Tibial nerve (tissue), 4 donors: ENCODE data around the gene GNG12. TPM values are rescaled to one million over a fixed set of nuclear protein-coding genes. Genes with fewer than 3 reads are reported as not detected.
A peak's percentile ranks its signal among the peaks of the same experiment; 100 is the strongest.

Experiments used
- DNase-seq, 2 donors: peaks; one replicate each; pipeline ENCODE4 v3.0.0-alpha.2; 2019; ENCODE audit warnings: low spot score in 2 of 2
- H3K27ac ChIP-seq, 4 donors: fragments of 200-600 bp; sonication (generic) in 3 of 4; one replicate each; pipeline ENCODE4 v1.5.1; 2017 to 2019; ENCODE audit warnings: mild to moderate bottlenecking in 1 of 4
- H3K27me3 ChIP-seq, 2 donors: fragments of 200-600 bp; sonication (generic) in 1 of 2; one replicate each; pipeline versions ENCODE4 v1.5.1 to v1.6.0; 2017 to 2019
- H3K36me3 ChIP-seq, 3 donors: fragments of 200-600 bp; sonication (generic); one replicate each; pipeline ENCODE4 v1.5.1; 2018 to 2019
- H3K4me1 ChIP-seq, 4 donors: fragments of 200-600 bp; sonication (generic) in 3 of 4; one replicate each; pipeline ENCODE4 v1.5.1; 2017 to 2019
- H3K4me3 ChIP-seq, 4 donors: fragments of 200-600 bp; sonication (generic) in 3 of 4; one replicate each; pipeline ENCODE4 v1.5.1; 2017 to 2019; ENCODE audit warnings: mild to moderate bottlenecking in 1 of 4, moderate library complexity in 1 of 4
- H3K9me3 ChIP-seq, 4 donors: fragments of 200-600 bp; sonication (generic) in 3 of 4; one replicate each; pipeline ENCODE4 v1.5.1; 2017 to 2019
- CTCF ChIP-seq, 5 experiments: fragments of 200-600 bp in 3 of 5; fragments of 450-650 bp in 2 of 5; sonication (generic) in 3 of 5; IDR thresholded peaks; one replicate each; pipeline ENCODE4 v1.5.1; 2016 to 2019; ENCODE audit warnings: antibody characterized with exemption in 5 of 5, mild to moderate bottlenecking in 3 of 5, moderate library complexity in 2 of 5
- EP300 ChIP-seq, 2 donors: sonication (generic); formaldehyde crosslinking; IDR thresholded peaks; one replicate each; pipeline ENCODE4 v1.6.1; 2017; ENCODE audit warnings: antibody characterized with exemption in 2 of 2, mild to moderate bottlenecking in 1 of 2
- POLR2A ChIP-seq, 2 donors: fragments of 450-650 bp; IDR thresholded peaks; one replicate each; pipeline ENCODE4 v1.6.1; 2017; ENCODE audit warnings: antibody characterized with exemption in 2 of 2, mild to moderate bottlenecking in 2 of 2, moderate library complexity in 2 of 2
- WGBS, 2 donors: methylation state at CpG; one replicate each; pipeline ENCODE4 v1.1.5; 2018; 5-methylcytosine and 5-hydroxymethylcytosine counted together
- total RNA-seq, 4 donors: library from RNA; depleted of rRNA; stranded (reverse); fragments of >200 nt; gene quantifications; one replicate each; pipeline ENCODE4 v1.1.0, GENCODE V29; 2016

Gene GNG12
- total RNA-seq, 4 donors from 2014 or later = 55.9 to 71.8 (median 68.4) TPM

GRCh38 chr1:67788904-67789303 lies 44.4 kb downstream of the GNG12 start:
- 85 to 86% methylated on average over 7 of the region's 7 CpGs for WGBS, 2 donors
- H3K4me1 ChIP-seq = peaks cover 0 to 76% (median 34%) of the 10 kb centered on the region in 4 donors
- TF ChIP-seq CTCF (IDR thresholded peaks at IDR 0.05) = no peak
- no peak for TF ChIP-seq EP300 (IDR thresholded peaks at IDR 0.05)
- TF ChIP-seq POLR2A (IDR thresholded peaks at IDR 0.05) = no peak
- no peaks in the 10 kb centered on the region for H3K9me3 ChIP-seq
- H3K4me3 ChIP-seq = no peak overlapping the region
- DNase-seq = no peak
- peak overlapping the region in 2 of 4 donors; percentile 18 to 36 for H3K27ac ChIP-seq
- no peaks in the 10 kb centered on the region for H3K36me3 ChIP-seq
- H3K27me3 ChIP-seq = no peaks in the 10 kb centered on the region

GRCh38 chr1:67788238-67788790 lies 45.0 kb downstream of the GNG12 start:
- 44 to 50% methylated on average over 5 of the region's 5 CpGs for WGBS, 2 donors
- TF ChIP-seq CTCF (IDR thresholded peaks at IDR 0.05) = no peak
- no peak for TF ChIP-seq EP300 (IDR thresholded peaks at IDR 0.05)
- TF ChIP-seq POLR2A (IDR thresholded peaks at IDR 0.05) = no peak
- Histone ChIP-seq H3K36me3 (no peaks in the 10 kb centered on the region), H3K4me3 (no peak overlapping the region), H3K27ac (peak overlapping the region in 2 of 4 donors; percentile 18 to 36), H3K27me3 (no peaks in the 10 kb centered on the region), H3K9me3 (no peaks in the 10 kb centered on the region), H3K4me1 (peaks cover 0 to 71% (median 31%) of the 10 kb centered on the region in 4 donors)
- DNase-seq = no peak

- DNase-seq = no peak
- TF ChIP-seq EP300 (IDR thresholded peaks at IDR 0.05) = no peak
- no peak for TF ChIP-seq POLR2A (IDR thresholded peaks at IDR 0.05)
- no peak for TF ChIP-seq CTCF (IDR thresholded peaks at IDR 0.05)
- 94 to 99% methylated on average over 2 of the region's 2 CpGs for WGBS, 2 donors
- Histone ChIP-seq H3K9me3 (no peaks in the 10 kb centered on the region), H3K4me1 (peaks cover 0 to 65% (median 29%) of the 10 kb centered on the region in 4 donors), H3K36me3 (no peaks in the 10 kb centered on the region), H3K27me3 (no peaks in the 10 kb centered on the region), H3K4me3 (no peak overlapping the region), H3K27ac (no peak overlapping the region)
Observed at GRCh38 chr1:67787746-67788145, 45.5 kb downstream of the GNG12 start.

GRCh38 chr1:67785847-67786753 lies 47.2 kb downstream of the GNG12 start:
- no peak overlapping the region for H3K4me3 ChIP-seq
- WGBS, 2 donors = 55 to 56% methylated on average over 4 of the region's 4 CpGs
- H3K4me1 ChIP-seq = peaks cover 0 to 48% (median 13%) of the 10 kb centered on the region in 4 donors
- H3K9me3 ChIP-seq = no peaks in the 10 kb centered on the region
- H3K27ac ChIP-seq = peak overlapping the region in 2 of 4 donors; percentile 15 to 31
- H3K27me3 ChIP-seq = no peaks in the 10 kb centered on the region
- TF ChIP-seq EP300 (IDR thresholded peaks at IDR 0.05) = no peak
- no peak for TF ChIP-seq POLR2A (IDR thresholded peaks at IDR 0.05)
- no peak for TF ChIP-seq CTCF (IDR thresholded peaks at IDR 0.05)
- no peaks in the 10 kb centered on the region for H3K36me3 ChIP-seq
- no peak for DNase-seq
